HUES48 (cell line): ENCODE measurements around the gene PHOX2A.

Source experiments
- H3K27ac ChIP-seq: one replicate; pipeline ENCODE4 v1.7.0; 2013; ENCODE audit warnings: low read depth, low read length, inconsistent platforms
- H3K27me3 ChIP-seq: 2 replicates; pipeline ENCODE4 v1.6.1; 2013; ENCODE audit warnings: mild to moderate bottlenecking, low read length; ENCODE audit not compliant: control insufficient read depth, insufficient read depth
- H3K36me3 ChIP-seq: 2 replicates; pipeline ENCODE4 v1.6.1; 2013; ENCODE audit warnings: low read length; ENCODE audit not compliant: control insufficient read depth, insufficient read depth
- H3K4me1 ChIP-seq: 2 replicates; pipeline ENCODE4 v1.6.1; 2013; ENCODE audit warnings: mild to moderate bottlenecking, low read length; ENCODE audit not compliant: control insufficient read depth, insufficient read depth
- H3K4me3 ChIP-seq: 2 replicates; pipeline ENCODE4 v1.5.1; 2013; ENCODE audit warnings: mild to moderate bottlenecking, low read depth, low read length
- H3K9ac ChIP-seq: 2 replicates; pipeline ENCODE4 v1.6.1; 2013; ENCODE audit warnings: mild to moderate bottlenecking, low read depth, low read length, moderate library complexity
- H3K9me3 ChIP-seq: 2 replicates; pipeline ENCODE4 v1.6.1; 2013; ENCODE audit warnings: low read length; ENCODE audit not compliant: control insufficient read depth, insufficient read depth

Gene PHOX2A

DNA sequence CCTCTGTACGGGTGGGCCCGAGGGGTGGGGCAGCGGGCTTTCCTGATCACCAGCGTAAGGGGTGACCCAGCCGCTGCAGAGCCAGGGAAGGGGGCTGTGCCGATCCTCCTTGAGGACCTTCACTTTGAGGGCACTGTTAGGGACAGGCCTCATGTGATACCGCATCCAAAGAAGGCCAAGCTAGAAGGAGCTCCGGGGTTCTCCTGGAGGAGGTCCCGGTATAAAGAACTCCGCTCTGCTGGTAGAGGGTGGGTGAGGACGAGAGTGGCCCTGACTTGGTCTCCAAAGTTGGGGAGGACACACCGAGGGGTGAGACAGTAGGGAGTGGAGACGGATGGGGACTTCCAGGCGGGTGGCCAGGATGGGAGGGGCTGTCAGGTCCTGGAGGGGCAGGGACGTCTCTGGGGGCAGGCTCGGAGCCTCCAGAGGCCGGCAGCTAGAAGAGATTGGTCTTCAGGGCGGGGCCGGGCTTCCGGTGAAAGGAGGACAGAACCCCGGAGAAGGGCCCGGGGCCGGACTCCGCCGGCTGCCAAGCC, 4.6 kb downstream of the PHOX2A start:
- Histone ChIP-seq H3K4me1 (peaks cover 23% of the 10 kb centered on the region), H3K27ac (no peak overlapping the region), H3K9ac (no peak overlapping the region), H3K27me3 (peaks cover 59% of the 10 kb centered on the region), H3K9me3 (no peaks in the 10 kb centered on the region), H3K4me3 (peak overlapping the region; percentile 47), H3K36me3 (peaks cover 32% of the 10 kb centered on the region)

GRCh38 chr11:72238492-72239312, 5.3 kb downstream of the PHOX2A start:
- Histone ChIP-seq H3K4me1 (peaks cover 23% of the 10 kb centered on the region), H3K9me3 (no peaks in the 10 kb centered on the region), H3K36me3 (peaks cover 39% of the 10 kb centered on the region), H3K27me3 (peaks cover 54% of the 10 kb centered on the region), H3K27ac (no peak overlapping the region), H3K9ac (no peak overlapping the region), H3K4me3 (peak overlapping the region; percentile 47; the same call in 1 of the 2 replicates)

DNA sequence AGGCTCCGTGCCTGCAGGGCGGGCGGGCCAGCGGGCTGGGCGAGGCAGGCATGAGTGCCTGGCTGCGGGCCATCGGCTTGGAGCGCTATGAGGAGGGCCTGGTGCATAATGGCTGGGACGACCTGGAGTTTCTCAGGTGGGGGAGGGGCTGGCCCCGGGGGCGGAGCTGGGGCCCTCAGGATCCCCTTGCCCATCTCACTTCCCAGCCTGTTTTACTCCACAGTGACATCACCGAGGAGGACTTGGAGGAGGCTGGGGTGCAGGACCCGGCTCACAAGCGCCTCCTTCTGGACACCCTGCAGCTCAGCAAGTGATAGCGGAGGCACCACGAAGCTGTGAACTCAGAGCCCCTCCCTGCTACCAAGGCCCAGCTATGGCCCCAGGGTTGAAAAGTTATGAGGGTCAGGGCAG, 5.9 kb downstream of the PHOX2A start:
- Histone ChIP-seq H3K4me3 (peak overlapping the region; percentile 36; the same call in 1 of the 2 replicates), H3K36me3 (peaks cover 46% of the 10 kb centered on the region), H3K4me1 (peaks cover 23% of the 10 kb centered on the region), H3K9me3 (no peaks in the 10 kb centered on the region), H3K27me3 (peaks cover 47% of the 10 kb centered on the region), H3K9ac (no peak overlapping the region), H3K27ac (peak overlapping the region; percentile 61)

DNA sequence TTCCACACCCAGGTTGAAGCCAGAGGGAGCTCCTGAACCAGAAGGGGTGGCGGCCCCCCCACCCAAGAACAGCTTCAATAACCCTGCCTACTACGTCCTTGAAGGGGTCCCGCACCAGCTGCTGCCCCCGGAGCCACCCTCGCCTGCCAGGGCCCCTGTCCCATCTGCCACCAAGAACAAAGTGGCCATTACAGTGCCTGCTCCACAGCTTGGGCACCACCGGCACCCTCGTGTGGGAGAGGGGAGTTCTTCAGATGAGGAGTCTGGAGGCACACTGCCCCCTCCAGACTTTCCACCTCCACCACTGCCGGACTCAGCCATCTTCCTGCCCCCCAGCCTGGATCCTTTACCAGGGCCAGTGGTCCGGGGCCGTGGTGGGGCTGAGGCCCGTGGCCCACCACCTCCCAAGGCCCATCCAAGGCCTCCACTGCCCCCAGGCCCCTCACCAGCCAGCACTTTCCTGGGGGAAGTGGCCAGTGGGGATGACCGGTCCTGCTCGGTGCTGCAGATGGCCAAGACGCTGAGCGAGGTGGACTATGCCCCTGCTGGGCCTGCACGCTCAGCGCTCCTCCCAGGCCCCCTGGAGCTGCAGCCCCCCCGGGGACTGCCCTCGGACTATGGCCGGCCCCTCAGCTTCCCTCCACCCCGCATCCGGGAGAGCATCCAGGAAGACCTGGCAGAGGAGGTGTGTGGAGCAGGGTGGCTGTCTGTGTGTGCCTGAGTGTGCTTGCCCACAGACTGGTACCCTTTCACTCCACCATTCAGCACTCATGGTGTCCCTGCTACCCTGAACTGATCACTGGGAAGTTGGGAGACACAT, 6.7 kb downstream of the PHOX2A start:
- H3K9ac ChIP-seq, result no peak overlapping the region
- peaks cover 40% of the 10 kb centered on the region for H3K27me3 ChIP-seq
- H3K27ac ChIP-seq, result peak overlapping the region; percentile 61
- no peaks in the 10 kb centered on the region for H3K9me3 ChIP-seq
- no peak overlapping the region for H3K4me3 ChIP-seq
- H3K36me3 ChIP-seq, result peaks cover 53% of the 10 kb centered on the region
- H3K4me1 ChIP-seq, result peaks cover 23% of the 10 kb centered on the region

DNA sequence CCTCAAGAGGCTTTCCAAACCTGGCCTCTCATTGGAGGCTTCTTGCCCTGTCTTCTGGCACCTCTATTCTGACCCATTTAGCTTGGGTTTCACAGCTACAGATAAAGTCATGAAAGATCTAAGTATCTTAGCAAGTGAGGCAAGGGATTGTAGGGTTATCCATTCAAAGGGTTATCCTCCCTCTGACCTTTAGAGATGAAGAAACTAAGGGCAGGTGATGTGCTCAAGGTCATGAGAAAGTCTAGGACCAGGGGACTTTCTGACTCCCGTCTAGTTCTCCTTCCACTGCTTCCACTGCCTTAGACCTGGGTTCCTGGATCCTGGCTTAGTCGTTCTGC, 7.2 kb downstream of the PHOX2A start:
- Histone ChIP-seq H3K27me3 (peaks cover 34% of the 10 kb centered on the region), H3K9ac (no peak overlapping the region), H3K9me3 (no peaks in the 10 kb centered on the region), H3K36me3 (peaks cover 59% of the 10 kb centered on the region), H3K4me1 (peaks cover 23% of the 10 kb centered on the region), H3K27ac (no peak overlapping the region), H3K4me3 (no peak overlapping the region)

DNA sequence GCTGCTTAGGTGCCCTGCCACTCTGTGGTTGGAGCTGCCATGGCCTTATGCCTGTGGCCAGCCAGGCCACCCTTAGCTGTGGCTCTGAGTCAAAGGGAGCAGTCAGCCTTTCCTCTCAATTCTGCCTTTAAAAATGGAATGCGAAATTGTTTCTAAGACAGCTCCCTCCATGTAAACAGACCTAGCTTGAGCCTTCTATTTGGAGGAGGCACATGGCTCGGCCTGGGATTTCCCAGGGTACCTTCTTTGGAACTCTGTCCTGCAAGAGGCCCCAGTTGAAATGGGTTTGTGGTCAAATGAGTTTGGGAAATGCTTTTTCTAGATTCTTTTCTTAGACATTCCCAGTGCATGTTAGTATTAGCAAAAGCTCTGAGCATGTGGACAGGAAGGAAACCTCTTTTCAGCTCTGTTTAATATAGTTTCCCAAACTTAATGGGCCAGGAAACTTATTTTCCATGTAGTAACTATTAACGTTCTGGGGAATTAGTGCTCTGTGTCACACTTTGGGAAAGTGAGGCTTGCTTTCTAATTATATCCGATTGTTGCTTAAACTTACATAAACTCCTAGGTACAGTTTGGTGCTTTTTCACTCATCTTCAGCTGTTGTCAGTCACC, 7.8 kb downstream of the PHOX2A start:
- H3K36me3 ChIP-seq, result peaks cover 64% of the 10 kb centered on the region
- H3K4me1 ChIP-seq, result peaks cover 23% of the 10 kb centered on the region
- no peak overlapping the region for H3K27ac ChIP-seq
- H3K9ac ChIP-seq, result no peak overlapping the region
- peaks cover 29% of the 10 kb centered on the region for H3K27me3 ChIP-seq
- no peak overlapping the region for H3K4me3 ChIP-seq
- H3K9me3 ChIP-seq, result no peaks in the 10 kb centered on the region

GRCh38 chr11:72235351-72236057, 8.5 kb downstream of the PHOX2A start:
- H3K4me3 ChIP-seq, result no peak overlapping the region
- H3K9me3 ChIP-seq, result no peaks in the 10 kb centered on the region
- H3K27me3 ChIP-seq, result peaks cover 22% of the 10 kb centered on the region
- H3K4me1 ChIP-seq, result peaks cover 17% of the 10 kb centered on the region
- peaks cover 71% of the 10 kb centered on the region for H3K36me3 ChIP-seq
- H3K27ac ChIP-seq, result no peak overlapping the region
- H3K9ac ChIP-seq, result no peak overlapping the region

- Histone ChIP-seq H3K4me1 (peaks cover 12% of the 10 kb centered on the region), H3K4me3 (no peak overlapping the region), H3K36me3 (peaks cover 77% of the 10 kb centered on the region), H3K27me3 (peaks cover 16% of the 10 kb centered on the region), H3K9me3 (no peaks in the 10 kb centered on the region), H3K27ac (no peak overlapping the region), H3K9ac (no peak overlapping the region)
Measured at GRCh38 chr11:72234920-72235319, 9.1 kb downstream of the PHOX2A start.

DNA sequence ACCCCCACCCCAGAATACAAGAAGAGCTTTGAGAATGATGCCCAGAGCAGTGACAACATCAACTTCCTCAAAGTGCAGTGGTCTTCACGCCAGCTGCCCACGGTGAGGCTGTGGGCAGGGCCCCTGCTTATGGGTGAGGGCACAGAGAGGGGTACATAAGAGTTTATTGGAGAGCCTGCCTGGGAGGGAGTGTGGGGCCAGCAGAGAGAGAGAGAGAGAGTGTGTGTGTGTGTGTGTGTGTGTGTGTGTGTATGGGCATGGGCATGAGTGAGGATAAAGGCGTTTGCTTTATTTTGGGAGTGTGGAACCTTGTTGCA, 9.5 kb downstream of the PHOX2A start:
- H3K36me3 ChIP-seq, result peaks cover 81% of the 10 kb centered on the region
- peaks cover 11% of the 10 kb centered on the region for H3K27me3 ChIP-seq
- H3K4me3 ChIP-seq, result no peak overlapping the region
- H3K27ac ChIP-seq, result no peak overlapping the region
- H3K4me1 ChIP-seq, result peaks cover 11% of the 10 kb centered on the region
- H3K9ac ChIP-seq, result no peak overlapping the region
- H3K9me3 ChIP-seq, result no peaks in the 10 kb centered on the region

- Histone ChIP-seq H3K27ac (no peak overlapping the region), H3K9me3 (no peaks in the 10 kb centered on the region), H3K9ac (no peak overlapping the region), H3K27me3 (peaks cover 6% of the 10 kb centered on the region), H3K36me3 (peaks cover 87% of the 10 kb centered on the region), H3K4me1 (peaks cover 8% of the 10 kb centered on the region), H3K4me3 (no peak overlapping the region)
Measured at GRCh38 chr11:72233773-72234513, 10.0 kb downstream of the PHOX2A start.
